Body of pancreas (tissue), 4 donors: ENCODE data around the gene LRP1.

Source experiments
- POLR2A ChIP-seq, 3 donors: fragments of 450-650 bp; IDR thresholded peaks; one replicate each; pipeline ENCODE4 v1.6.1; 2016; ENCODE audit warnings: antibody characterized with exemption in 3 of 3, mild to moderate bottlenecking in 2 of 3
- TF ChIP-seq, protein P1 (sequence below), 7 experiments: fragments of 450-650 bp in 4 of 7; fragments of 200-600 bp in 3 of 7; sonication (generic) in 3 of 7; IDR thresholded peaks; one replicate each; pipeline ENCODE4 v1.5.1; 2016 to 2019; ENCODE audit warnings: antibody characterized with exemption in 7 of 7

DNA sequence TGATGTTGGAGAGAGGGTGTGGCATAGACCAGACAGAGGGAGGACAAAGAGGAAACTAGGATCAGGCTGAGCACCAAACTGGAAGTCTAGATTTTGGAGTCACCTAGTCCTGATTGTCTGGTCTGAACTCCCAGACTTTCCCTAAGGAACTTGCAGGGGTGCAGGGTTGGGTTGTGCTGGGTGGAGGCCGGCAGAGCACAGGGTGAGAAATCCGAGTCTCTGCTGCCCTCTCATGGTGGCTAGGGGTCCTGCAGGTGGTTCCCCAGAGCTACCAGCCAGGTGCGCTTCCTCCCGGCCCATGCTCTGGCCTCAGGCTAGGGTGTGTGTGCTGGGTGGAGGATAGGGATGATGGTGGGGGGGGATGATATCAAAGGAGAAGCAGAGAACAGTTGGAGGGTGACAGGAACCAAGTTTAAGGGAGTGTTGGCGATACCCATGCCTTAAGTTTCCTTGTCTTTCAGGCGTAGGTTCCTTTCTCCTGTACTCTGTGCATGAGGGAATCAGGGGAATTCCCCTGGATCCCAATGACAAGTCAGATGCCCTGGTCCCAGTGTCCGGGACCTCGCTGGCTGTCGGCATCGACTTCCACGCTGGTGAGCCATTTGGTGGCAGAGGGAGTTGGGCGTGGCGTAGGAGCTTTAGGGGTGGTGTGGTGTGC, 54.8 kb downstream of the LRP1 start:
- no peak for TF ChIP-seq POLR2A (IDR thresholded peaks at IDR 0.05)
- TF ChIP-seq, protein P1, sequence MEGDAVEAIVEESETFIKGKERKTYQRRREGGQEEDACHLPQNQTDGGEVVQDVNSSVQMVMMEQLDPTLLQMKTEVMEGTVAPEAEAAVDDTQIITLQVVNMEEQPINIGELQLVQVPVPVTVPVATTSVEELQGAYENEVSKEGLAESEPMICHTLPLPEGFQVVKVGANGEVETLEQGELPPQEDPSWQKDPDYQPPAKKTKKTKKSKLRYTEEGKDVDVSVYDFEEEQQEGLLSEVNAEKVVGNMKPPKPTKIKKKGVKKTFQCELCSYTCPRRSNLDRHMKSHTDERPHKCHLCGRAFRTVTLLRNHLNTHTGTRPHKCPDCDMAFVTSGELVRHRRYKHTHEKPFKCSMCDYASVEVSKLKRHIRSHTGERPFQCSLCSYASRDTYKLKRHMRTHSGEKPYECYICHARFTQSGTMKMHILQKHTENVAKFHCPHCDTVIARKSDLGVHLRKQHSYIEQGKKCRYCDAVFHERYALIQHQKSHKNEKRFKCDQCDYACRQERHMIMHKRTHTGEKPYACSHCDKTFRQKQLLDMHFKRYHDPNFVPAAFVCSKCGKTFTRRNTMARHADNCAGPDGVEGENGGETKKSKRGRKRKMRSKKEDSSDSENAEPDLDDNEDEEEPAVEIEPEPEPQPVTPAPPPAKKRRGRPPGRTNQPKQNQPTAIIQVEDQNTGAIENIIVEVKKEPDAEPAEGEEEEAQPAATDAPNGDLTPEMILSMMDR (IDR thresholded peaks at IDR 0.05), result peak; percentile 75 to 93 (median 89)
